T-helper 1 cell treated with Interleukin-12 subunit alpha and Interleukin-12 subunit beta and Interleukin-4 antibody, amounts not matched to agents 30 ng/mL and 1 ng/mL, for 36 hours (primary cell): Measurements from ENCODE around the gene FAHD1. TPM values are rescaled to one million over a fixed set of nuclear protein-coding genes. Genes with fewer than 3 reads are reported as not detected.

ENCODE experiments used
- intact Hi-C: fragments of 100-400 bp; cut with micrococcal nuclease; formaldehyde crosslinking; loops from one replicate; pipeline ENCODE4 v1.15.1; 2024
- total RNA-seq: library from RNA; stranded (reverse); gene quantifications from 2 replicates; pipeline ENCODE4 v1.2.3, GENCODE V29; 2022

The FAHD1 gene
- total RNA-seq: 10.1 and 12.4 TPM in 2 replicates

DNA sequence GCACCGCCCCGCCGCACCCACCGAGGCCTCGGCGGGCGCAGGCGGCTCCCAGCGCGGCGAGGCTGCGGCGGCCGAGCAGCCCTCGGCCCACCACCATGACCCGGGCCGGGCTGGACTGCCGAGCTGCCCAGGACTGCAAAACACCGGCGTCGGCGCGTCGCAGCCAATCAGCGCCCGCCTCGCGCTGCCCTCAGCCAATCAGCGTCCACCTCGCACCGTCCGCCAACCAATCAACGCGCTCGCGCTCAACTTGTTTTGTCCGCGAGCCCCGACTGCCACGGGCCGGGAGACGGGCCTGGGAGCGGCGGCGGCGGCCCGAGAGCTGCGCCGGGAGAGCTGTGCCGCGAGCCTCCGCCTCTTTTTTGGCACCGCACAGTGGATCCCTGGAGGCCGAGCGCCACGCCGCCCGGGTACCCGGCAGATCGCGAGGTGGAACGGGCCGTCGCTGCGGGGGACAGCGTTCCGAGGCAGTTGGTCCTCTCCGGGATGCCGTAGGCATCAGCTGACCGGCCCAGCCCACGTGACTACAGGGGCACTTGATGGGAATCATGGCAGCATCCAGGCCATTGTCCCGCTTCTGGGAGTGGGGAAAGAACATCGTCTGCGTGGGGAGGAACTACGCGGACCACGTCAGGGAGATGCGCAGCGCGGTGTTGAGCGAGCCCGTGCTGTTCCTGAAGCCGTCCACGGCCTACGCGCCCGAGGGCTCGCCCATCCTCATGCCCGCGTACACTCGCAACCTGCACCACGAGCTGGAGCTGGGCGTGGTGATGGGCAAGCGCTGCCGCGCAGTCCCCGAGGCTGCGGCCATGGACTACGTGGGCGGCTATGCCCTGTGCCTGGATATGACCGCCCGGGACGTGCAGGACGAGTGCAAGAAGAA, at the start of gene FAHD1, which contains the start of gene HAGH:
Gene FAHD1, plus strand, starts transcription at position 516 of the 883 bp plus-strand sequence. Its CDS starts 33 bp downstream, at position 549.
Gene HAGH, minus strand, starts transcription at position 135 of the 883 bp plus-strand sequence. Its CDS starts 38 bp downstream, at position 97.
- intact Hi-C loops: loop anchor here (1.0 to 5.0 kb wide), 7 partner anchors 45 to 328 kb away; partner anchors contain the start of genes CRAMP1, EME2, IFT140 and MAPK8IP3

DNA sequence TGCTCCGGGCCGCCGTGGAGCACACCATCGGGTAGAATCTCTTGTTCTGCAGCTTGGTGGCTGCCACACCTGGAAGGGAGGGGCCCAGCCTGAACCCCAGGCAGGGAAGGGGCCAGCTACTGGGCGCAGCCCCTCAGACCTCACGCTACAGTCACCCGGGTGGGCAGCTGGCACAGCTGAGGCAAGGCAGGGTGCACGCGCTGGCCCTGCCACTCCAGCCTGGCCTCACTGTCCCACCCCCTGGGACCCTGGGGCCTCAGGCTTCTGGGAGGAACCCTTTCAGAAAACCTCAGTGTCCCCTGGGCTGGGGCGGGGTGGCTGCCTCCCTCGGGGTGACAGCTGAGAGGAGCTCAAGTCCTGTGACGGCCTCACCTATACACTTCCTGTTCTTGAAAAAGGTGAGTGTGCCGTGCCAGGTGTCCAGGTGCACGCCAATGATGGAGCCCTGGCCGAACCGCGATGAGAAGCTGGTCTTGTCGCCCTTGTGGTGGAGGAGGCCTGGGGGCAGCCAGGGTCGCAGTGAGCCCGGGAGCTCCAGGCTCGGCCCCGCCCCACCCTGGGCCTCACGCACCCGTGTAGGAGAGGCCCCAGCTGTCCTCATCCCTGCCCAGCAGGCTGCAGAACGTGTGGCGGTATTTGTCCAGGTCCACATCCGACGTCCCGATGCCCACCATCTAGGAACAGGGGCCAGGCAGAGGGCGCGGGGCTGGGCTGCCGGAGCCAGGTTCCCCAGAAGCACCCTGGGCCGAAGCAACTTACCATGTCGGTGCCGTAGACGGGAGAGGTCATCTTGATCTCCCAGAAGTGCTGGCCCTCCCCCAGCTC, 49.4 kb upstream of the FAHD1 start:
- intact Hi-C loops: loop anchor here (10.0 kb wide), 1 partner anchor 243 kb away; the partner anchor contains the start of gene TMEM204

DNA sequence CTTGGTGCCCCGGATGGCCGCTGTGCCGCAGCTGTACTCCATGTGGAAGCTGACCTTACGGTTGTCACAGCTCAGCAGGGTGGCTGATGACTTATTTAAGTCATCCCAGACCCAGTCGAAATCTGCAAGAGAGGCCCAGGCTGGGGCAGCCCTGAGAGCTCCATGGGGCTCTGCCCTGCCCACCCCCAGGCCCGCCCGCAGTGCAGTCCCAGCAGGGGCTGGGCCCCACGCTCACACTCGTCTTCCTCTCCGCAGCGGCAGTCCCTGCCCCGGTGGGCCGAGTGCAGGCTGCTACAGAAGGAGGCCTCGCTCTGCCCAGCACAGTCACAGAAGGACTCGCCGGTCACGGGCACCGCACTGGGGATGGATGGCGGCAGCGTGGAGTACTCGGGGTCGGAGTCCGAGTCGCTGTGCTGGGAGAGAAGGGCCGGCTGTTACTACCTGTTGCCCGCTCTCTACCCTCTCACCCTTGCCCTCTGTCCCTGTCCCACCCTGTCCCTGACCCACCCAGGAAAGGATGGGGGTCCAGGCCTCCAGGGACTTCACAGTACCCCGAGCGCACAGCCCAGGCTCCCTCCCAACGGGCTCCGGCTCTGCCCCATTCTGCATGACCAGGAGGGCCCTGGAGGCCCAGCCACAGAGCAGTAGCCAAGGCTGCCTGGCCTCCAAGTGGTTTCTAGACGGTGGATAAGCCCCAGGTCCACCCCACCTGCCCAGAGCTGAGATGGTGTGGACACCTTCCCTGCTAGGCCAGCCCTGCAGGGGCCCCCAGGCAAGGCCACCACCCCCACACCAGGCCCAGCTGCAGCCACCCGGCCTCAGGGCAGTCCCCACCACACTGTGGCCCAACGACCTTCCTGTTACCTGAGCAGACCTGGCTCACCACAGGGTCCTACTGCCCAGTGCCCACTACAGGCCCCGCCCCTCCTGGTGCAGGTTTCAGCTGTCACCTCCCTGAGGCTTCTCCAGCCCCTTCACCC, 48.5 kb upstream of the FAHD1 start:
- intact Hi-C loops: loop anchor here (10.0 kb wide), 1 partner anchor 244 kb away; the partner anchor contains the start of gene TMEM204

DNA sequence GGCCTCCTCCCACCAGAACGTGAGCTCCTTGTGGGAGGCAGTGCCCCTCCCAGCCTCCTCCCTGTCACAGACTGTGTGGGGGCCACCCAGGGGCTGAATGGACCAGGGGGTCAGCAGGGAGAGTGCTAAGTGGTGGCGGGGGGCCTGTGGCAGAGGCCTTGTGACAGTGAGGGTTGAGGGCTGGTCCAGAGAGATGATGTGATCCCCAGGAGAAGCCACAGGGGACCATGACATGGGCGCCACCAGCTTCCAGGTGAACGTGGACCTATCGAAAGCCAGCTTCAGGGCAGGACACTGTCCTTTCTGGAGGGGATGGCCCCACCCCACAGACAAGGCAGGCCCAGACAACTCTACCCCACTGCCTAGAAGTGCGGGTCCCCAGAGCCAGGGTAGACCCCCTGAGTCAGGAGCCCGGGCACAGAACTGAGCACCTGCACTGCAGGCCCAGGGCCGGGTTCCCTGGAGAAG, 47.7 kb upstream of the FAHD1 start:
- intact Hi-C loops: loop anchor here (10.0 kb wide), 1 partner anchor 244 kb away; the partner anchor contains the start of gene TMEM204

DNA sequence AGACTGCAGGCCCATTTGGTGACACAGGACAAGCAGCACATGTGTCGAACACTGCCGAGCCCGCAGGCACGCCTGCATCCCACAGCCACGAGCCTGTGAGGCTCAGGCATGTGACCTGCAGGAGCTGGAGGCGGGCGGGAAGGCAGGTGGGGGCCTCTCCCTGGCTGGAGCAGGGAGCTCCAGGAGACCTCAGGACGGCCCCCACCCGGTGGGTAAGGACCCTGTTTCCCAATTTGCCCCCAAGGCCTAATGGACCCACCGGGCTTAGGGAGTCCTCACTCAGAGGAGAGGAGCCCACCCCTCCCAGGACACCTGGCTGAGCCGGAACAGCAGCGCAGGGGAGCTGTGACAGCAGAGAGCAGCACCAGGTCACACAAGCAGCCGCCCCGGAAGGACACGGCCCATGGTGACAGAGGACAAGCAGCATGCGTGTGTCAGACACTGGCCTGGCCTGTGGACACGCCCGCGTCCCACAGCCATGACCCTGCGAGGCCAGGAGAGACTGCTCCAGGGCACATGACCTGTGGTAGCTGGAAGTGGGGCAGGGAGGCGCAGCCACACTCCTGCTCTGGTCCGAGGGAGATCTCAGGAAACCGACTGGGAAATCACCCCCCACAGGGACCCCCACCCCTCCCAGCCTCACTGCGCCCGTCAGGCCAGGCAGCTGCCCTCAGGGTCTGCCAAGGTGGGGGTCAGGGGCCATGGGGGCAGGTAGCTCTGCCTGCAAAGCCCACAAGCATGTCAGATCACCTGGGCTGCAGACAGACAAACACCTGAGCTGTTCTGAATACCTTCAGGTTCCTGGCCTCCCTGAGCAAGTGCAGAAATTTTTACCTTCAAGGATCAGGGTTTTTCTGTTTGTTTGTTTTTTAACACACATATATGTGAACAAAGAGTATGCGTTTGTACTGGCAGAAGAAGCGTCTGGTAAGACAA, 47.0 kb upstream of the FAHD1 start:
- intact Hi-C loops: loop anchor here (10.0 kb wide), 1 partner anchor 245 kb away; the partner anchor contains the start of gene TMEM204

DNA sequence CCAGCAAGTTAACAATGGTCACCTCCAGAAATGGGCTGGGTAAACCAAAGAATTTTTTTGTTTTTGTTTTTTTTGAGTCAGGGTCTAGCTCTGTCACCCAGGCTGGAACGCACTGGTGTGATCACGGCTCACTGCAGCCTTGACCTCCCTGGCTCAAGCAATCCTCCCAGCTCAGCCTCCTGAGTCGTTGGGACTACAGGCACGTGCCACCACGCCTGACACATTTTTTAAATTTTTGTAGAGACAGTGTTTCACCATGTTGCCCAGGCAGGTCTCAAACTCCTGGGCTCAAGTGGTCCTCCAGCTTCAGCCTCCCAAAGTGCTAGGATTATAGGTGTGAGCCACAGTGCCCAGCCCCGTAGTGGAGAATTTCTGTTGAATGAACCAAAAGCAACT, 46.3 kb upstream of the FAHD1 start:
- intact Hi-C loops: no loop called here

DNA sequence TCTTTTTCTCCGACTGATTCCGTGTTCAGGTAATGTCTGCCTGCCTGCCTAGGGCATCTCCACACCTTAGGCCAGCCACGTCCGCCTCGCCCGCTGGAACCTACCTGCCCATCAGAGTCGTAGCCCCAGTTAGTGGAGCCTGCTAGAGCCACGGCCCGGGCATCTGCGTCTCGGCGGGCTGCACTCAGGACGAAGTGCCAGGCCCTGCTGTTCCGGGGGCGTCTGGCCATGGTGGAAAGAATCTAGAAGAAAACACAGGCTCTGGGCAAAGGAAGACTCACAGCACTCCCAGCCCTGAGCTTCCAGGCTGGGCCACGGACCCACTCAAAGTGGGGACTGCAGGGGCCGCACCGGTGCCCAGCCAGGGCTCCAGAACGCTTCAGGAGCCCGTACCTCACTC, 45.8 kb upstream of the FAHD1 start:
- intact Hi-C loops: no loop called here

DNA sequence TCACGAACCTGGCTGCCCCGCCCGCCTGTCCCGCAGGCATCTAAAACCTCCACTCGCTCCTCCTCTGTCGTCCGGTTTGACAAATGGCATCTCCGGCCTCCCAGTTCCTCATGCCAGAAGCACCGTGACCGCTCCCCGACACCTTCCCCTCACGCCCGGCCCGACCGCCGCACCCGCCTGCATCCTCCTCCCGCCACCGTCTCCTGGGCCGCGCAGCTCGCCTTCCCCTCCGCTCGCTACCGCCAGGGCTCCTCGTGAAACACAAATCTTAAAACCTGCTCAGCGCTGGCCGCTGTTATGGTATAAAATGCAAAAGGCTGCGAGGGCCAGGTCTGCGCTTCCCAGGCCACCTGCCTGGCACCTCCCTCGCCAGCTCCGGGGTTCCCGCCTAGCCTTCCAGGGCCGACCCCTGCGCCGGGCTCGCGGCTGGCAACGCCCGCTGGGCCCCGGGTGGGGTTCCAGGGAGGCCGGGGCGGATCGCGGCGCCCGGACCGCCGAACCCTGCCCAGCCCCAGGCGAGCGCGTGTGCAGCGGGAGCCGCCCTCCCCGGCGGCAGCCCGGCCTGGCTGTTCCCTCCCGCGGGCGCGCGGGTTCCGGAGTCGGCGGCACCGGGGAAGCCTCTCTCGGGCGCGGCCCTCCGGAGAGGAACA, 45.1 kb upstream of the FAHD1 start:
- intact Hi-C loops: loop anchor here (1.0 to 2.0 kb wide), 6 partner anchors 9 to 373 kb away; partner anchors contain the start of genes HAGH, MAPK8IP3, MRPS34 and MSRB1

DNA sequence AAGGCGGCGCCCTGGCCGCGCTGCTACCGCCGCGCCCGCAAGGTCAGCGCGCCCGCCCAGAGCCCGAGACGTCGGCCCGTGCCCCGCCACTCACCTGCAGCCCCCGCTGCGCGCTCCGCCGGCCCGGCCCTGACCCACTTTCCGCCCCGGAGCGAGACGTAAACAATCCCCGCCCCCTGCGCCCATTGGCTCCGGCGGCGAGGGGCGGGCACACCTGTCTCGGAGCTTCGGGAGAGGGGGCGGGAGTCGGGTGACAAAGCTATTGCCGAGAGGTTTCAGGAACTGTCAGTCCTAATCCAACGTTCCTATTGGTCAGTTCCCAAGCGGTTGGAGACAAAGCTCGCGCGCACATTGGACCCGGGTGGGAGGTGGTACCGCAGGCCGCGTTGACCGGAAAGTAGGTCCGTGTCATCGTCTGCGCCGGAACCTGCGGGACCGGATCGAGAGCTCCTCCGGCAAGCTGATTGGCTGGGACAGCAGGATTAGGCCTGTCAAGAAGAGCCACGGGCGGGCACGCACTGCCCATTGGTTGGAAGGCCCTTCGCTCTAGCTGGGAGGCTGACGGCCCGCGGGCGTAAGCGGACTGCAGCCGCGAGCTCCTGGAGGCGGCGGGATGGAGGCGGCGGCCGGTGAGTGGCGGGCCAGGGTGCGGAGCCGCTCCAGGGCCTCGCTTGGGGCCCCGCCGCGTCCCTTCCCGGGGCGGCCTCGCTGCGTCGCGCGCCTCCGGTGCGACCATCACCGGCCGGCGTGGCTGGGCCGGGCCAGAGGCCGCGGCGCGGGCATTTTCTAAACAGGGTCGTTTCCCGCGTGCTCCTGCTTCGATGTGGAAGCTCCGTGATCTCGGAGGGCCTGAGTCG, 44.4 kb upstream of the FAHD1 start, which contains the start of the genes NUBP2 and SPSB3:
Gene NUBP2, plus strand, starts transcription at position 553 of the 857 bp plus-strand sequence. Its CDS starts 61 bp downstream, at position 614.
Gene SPSB3, minus strand, starts transcription at position 164 of the 857 bp plus-strand sequence. CDS start 1,088 bp downstream, outside the sequence.
- intact Hi-C loops: loop anchor here (1.0 to 2.0 kb wide), 6 partner anchors 9 to 372 kb away; partner anchors contain the start of genes HAGH, MAPK8IP3, MRPS34 and MSRB1

DNA sequence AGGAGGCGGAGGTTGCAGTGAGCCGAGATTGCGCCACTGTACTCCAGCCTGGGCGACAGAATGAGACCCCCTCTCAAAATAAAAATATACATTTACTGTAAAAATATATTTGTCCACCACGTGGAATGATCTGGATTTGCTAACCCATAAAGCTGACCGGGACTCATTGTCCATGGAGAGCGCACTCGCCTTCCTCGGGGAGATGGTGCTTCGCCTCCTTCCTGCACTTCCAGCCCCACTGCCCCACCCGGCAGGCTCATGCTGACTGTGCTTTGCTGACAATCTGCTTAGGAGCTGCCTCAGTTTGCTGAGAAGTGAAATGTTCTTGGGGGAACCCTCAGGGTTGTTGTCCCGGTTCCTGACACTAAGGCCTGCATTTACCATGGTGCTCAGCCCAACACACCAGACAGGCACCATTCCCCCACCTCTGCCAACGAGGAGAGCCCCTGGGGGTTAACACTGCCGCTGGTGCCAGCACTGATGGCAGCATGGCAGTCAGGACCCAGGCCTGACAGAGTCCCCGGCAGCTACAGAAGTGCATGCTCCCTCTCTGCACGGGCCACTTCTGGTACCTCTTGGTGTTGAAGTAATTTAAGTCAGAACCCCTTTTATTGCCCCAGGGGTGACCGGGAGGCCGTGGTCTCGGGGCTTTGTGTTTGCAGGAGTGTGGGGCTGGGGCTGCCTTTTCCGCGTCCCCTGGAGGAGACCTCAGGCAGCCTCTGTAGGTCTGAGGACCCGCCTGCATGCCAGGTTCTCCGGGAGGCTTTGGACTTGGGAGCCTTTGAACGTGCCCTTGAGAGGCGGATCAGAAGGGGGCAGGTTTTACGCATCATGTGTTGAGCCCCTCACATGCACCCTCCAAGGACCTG, 41.8 kb upstream of the FAHD1 start:
- intact Hi-C loops: no loop called here

DNA sequence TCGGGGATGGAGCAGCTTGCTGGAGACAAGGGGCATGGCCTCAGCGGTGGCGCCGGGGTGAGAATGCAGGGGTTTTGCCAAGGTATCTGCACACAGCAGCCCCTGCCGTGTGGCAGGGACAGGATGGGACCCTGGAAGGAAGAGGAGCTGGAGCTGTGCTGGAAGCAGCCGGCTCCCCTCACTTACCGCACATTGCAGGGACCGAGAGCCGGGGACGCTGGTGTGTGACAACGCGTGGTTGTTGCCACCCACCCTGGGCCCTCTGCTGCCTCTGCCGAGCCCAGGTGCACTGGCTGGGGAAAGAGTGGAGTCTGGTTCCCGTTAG, 41.2 kb upstream of the FAHD1 start:
- intact Hi-C loops: no loop called here

DNA sequence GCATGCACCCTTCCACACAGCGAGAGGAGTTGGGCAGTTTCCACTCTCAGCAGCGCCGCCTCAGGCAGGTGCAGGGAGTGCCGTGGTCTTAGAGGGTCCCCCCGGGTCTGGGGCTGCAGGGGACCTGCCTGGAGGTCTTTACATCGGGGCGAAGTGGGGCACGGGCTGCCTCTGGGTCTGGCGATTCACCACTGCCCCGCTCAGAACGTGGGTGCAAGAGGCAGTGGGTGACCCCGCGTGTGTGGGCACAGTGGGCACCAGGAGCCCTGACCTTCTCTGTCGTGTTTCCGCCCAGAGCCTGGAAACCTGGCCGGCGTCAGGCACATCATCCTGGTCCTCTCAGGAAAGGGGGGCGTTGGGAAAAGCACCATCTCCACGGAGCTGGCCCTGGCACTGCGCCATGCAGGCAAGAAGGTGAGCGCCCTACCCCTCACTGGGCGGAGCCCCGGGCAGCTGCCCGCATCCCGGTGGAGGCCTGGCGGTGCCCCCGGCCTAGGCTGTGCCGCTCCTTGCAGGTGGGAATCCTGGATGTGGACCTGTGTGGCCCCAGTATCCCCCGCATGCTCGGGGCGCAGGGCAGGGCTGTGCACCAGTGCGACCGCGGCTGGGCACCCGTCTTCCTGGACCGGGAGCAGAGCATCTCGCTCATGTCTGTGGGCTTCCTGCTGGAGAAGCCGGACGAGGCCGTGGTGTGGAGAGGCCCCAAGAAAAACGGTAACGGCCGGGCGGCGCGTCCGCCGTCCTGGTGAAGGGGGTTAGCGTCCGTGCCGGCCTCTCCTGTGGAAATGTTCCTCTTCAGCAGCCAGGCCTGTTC, 40.6 kb upstream of the FAHD1 start:
- intact Hi-C loops: loop anchor here (1.0 kb wide), 1 partner anchor 33 kb away; no protein-coding TSS in a partner anchor

DNA sequence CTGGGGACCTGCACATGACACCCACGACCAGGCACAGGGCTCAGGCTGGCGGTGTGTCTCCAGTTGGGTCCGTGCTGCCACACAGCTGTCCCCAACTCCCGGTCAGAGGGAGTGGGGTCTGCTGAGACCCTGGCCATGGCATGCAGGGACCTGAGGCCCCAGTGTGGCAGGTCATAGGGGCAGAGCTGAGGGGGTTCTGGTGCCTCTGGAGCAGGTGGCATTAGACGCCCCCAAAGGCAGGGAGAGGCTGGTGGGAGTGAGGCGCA, 40.0 kb upstream of the FAHD1 start:
- intact Hi-C loops: loop anchor here (1.0 kb wide), 1 partner anchor 32 kb away; no protein-coding TSS in a partner anchor

DNA sequence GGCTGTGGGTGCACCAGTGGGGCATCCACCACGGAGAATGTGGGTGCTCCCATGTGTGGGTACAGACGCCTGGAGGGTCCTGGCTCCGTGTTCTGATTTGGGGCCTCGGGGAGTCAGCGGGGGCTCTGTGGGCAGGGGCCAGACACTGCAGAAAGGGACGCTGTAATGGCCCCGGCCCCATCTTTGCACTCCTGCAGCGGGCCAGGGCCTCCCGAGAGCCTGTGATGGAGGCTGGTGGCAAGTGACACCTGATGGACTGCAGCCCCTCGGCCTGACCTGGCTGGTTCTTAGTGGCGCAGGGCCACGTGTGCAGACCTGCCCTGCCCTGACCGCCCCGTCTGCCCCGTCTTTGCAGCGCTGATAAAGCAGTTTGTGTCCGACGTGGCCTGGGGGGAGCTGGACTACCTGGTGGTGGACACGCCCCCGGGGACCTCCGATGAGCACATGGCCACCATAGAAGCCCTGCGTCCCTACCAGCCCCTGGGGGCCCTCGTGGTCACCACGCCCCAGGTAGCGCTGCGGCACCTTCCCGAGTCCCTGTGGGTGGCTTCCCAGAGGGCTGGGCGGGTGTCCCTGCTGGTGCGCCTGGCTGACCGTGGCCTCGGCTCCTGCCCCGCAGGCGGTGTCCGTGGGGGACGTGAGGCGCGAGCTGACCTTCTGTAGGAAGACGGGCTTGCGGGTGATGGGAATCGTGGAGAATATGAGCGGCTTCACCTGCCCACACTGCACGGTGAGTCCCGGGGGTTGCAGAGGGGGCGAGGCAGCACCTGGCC, 39.5 kb upstream of the FAHD1 start:
- intact Hi-C loops: loop anchor here (1.0 kb wide), 1 partner anchor 32 kb away; no protein-coding TSS in a partner anchor
